H1 (cell line): ENCODE results near the gene YIF1A. TPM values are rescaled to one million over a fixed set of nuclear protein-coding genes. Genes with fewer than 3 reads are reported as not detected.

Source experiments
- BRCA1 ChIP-seq: IDR thresholded peaks from 2 replicates; pipeline ENCODE4 v1.6.1; 2012; ENCODE audit warnings: low read depth, low read length, improper control_type of control experiment
- CTCF ChIP-seq, 3 experiments: IDR thresholded peaks; 1 replicate in 2 of 3; 2 replicates in 1 of 3; pipeline versions ENCODE4 v1.5.1 to v1.6.1; 2011; ENCODE audit warnings: low read length in 3 of 3, mild to moderate bottlenecking in 3 of 3, inconsistent platforms in 2 of 3, low read depth in 1 of 3, moderate library complexity in 1 of 3; ENCODE audit not compliant: insufficient read depth in 1 of 3; ENCODE audit errors: control extremely low read depth in 1 of 3
- GABPA ChIP-seq: IDR thresholded peaks from 2 replicates; pipeline ENCODE4 v1.6.1; 2011; ENCODE audit warnings: mild to moderate bottlenecking, low read length, moderate library complexity, borderline replicate concordance; ENCODE audit not compliant: insufficient read depth
- HDAC2 ChIP-seq, 2 experiments: fragments of 300-600 bp in 1 of 2; sonication (generic) in 1 of 2; IDR thresholded peaks; 2 replicates each; pipeline ENCODE4 v1.6.1; 2011 to 2012; ENCODE audit warnings: low read depth in 2 of 2, low read length in 2 of 2, mild to moderate bottlenecking in 2 of 2, moderate library complexity in 2 of 2, borderline replicate concordance in 1 of 2, inconsistent platforms in 1 of 2
- SIX5 ChIP-seq: IDR thresholded peaks from 2 replicates; pipeline ENCODE4 v1.6.1; 2011; ENCODE audit warnings: mild to moderate bottlenecking, low read depth, low read length
- SP1 ChIP-seq: IDR thresholded peaks from 2 replicates; pipeline ENCODE4 v1.6.1; 2011; ENCODE audit warnings: low read depth, low read length
- polyA plus RNA-seq, 7 experiments: library from polyadenylated mRNA; depleted of rRNA in 3 of 7; stranded (reverse) in 5 of 7; unstranded in 2 of 7; fragments of >200 nt in 5 of 7; fragments of 200-250 nt in 2 of 7; gene quantifications; 1 replicate in 5 of 7; 2 replicates in 1 of 7; 4 replicates in 1 of 7; pipeline versions ENCODE4 v1.2.1 to v1.2.3, GENCODE V29; 2011 to 2013; ENCODE audit warnings: missing spikeins in 2 of 7, mixed read lengths in 2 of 7
- total RNA-seq: library from RNA; stranded (reverse); fragmentation: NEBNext Ultra II Directional; extraction: Animal tissue kit (Norgen Biotek cat#: 25700); gene quantifications from 2 replicates; pipeline ENCODE4 v1.2.1, GENCODE V29; 2021

Gene YIF1A
- total and polyA plus RNA-seq, 2 of the 8 experiments (the other 6 are each of a cell fraction or from before 2014, with no cell fraction given): 70.1 to 178 TPM

GRCh38 chr11:66313321-66314185 lies 24.6 kb upstream of the YIF1A start (continued):
- 0 out of 4 replicates have a peak, but pooled peaks of 1 of the 2 experiments have one; percentile 20 for TF ChIP-seq HDAC2 (IDR thresholded peaks at IDR 0.05; ENCODE audit: borderline replicate concordance in 1 of 2, low read depth in 2 of 2, low read length in 2 of 2)
- TF ChIP-seq GABPA: no peak
- peak in 2 of 3 experiments; percentile 48 to 62; a peak in 3 of 4 replicates for TF ChIP-seq CTCF (IDR thresholded peaks at IDR 0.05; ENCODE audit: control extremely low read depth in 1 of 3, insufficient read depth in 1 of 3, low read depth in 1 of 3, low read length in 3 of 3)
- no peak for TF ChIP-seq SIX5
- TF ChIP-seq SP1: no peak
- TF ChIP-seq BRCA1: no peak
